Measurements from ENCODE around the gene TRAF1. TPM values are rescaled to one million over a fixed set of nuclear protein-coding genes. Genes with fewer than 3 reads are reported as not detected.

Gene TRAF1
- total and polyA plus RNA-seq, 4 donors, result 0.38 to 2.6 (median 0.71) TPM

DNA sequence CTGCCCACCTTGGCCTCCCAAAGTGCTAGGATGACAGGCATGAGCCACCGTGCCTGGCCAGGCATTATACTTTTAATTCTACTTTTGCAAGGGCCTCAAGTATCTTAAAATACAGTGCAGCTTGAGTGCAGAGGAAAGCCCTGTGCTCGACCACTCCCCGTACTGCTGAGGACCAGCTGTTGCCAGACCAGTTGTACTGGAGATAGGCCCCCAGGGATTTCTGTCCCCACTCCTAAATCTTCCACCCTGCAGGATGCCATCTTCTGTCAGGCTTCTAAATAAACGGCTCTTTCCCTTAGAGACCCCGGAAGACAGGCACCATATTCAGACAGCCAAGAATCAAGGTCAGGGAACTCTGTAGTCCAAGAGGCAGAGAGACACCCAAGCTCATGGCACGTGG, 67.2 kb downstream of the TRAF1 start:
- Histone ChIP-seq H3K27ac (ENCODE audit: low read depth in 1 of 2, low read length in 2 of 2) (no peak overlapping the region), H3K36me3 (ENCODE audit: control insufficient read depth in 4 of 4, insufficient read depth in 3 of 4, low read depth in 1 of 4, low read length in 3 of 4) (peaks cover 0 to 11% (median 2%) of the 10 kb centered on the region in 4 donors), H3K9me3 (ENCODE audit: control insufficient read depth in 4 of 4, low read length in 3 of 4) (no peaks in the 10 kb centered on the region), H3K4me1 (ENCODE audit: control insufficient read depth in 4 of 4, insufficient read depth in 4 of 4, low read length in 3 of 4) (peaks cover 0 to 4% (median 0%) of the 10 kb centered on the region in 4 donors), H3K4me3 (ENCODE audit: low read depth in 1 of 3, low read length in 3 of 3) (no peak overlapping the region), H3K27me3 (ENCODE audit: control insufficient read depth in 4 of 4, insufficient read depth in 4 of 4, low read length in 3 of 4) (no peaks in the 10 kb centered on the region), H3K9ac (ENCODE audit: low read depth in 1 of 2, low read length in 2 of 2) (no peak overlapping the region)
- DNase-seq (ENCODE audit: low spot score), result no peak
- WGBS, result 88% methylated on average over 6 of the region's 6 CpGs
- TF ChIP-seq HNF4A (conservative IDR thresholded peaks at IDR 0.05) (no peak), FOXA2 (IDR thresholded peaks at IDR 0.05) (no peak), YY1 (IDR thresholded peaks at IDR 0.05) (no peak), RAD21 (IDR thresholded peaks at IDR 0.05) (no peak), HNF4G (IDR thresholded peaks at IDR 0.05) (no peak), TAF1 (conservative IDR thresholded peaks at IDR 0.05) (no peak), RXRA (IDR thresholded peaks at IDR 0.05) (no peak), NR2F2 (IDR thresholded peaks at IDR 0.05) (no peak), EGR1 (IDR thresholded peaks at IDR 0.05; ENCODE audit: low read depth in 2 of 2) (no peak), SP1 (IDR thresholded peaks at IDR 0.05) (no peak), GABPA (IDR thresholded peaks at IDR 0.05 in 1 of 2, conservative IDR thresholded peaks at IDR 0.05 in 1 of 2) (no peak), JUND (IDR thresholded peaks at IDR 0.05) (no peak)
- TF ChIP-seq, protein P1, sequence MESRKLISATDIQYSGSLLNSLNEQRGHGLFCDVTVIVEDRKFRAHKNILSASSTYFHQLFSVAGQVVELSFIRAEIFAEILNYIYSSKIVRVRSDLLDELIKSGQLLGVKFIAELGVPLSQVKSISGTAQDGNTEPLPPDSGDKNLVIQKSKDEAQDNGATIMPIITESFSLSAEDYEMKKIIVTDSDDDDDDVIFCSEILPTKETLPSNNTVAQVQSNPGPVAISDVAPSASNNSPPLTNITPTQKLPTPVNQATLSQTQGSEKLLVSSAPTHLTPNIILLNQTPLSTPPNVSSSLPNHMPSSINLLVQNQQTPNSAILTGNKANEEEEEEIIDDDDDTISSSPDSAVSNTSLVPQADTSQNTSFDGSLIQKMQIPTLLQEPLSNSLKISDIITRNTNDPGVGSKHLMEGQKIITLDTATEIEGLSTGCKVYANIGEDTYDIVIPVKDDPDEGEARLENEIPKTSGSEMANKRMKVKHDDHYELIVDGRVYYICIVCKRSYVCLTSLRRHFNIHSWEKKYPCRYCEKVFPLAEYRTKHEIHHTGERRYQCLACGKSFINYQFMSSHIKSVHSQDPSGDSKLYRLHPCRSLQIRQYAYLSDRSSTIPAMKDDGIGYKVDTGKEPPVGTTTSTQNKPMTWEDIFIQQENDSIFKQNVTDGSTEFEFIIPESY (IDR thresholded peaks at IDR 0.05), result no peak
- TF ChIP-seq, protein P2, sequence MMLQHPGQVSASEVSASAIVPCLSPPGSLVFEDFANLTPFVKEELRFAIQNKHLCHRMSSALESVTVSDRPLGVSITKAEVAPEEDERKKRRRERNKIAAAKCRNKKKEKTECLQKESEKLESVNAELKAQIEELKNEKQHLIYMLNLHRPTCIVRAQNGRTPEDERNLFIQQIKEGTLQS (IDR thresholded peaks at IDR 0.05), result no peak
- TF ChIP-seq, protein P3, sequence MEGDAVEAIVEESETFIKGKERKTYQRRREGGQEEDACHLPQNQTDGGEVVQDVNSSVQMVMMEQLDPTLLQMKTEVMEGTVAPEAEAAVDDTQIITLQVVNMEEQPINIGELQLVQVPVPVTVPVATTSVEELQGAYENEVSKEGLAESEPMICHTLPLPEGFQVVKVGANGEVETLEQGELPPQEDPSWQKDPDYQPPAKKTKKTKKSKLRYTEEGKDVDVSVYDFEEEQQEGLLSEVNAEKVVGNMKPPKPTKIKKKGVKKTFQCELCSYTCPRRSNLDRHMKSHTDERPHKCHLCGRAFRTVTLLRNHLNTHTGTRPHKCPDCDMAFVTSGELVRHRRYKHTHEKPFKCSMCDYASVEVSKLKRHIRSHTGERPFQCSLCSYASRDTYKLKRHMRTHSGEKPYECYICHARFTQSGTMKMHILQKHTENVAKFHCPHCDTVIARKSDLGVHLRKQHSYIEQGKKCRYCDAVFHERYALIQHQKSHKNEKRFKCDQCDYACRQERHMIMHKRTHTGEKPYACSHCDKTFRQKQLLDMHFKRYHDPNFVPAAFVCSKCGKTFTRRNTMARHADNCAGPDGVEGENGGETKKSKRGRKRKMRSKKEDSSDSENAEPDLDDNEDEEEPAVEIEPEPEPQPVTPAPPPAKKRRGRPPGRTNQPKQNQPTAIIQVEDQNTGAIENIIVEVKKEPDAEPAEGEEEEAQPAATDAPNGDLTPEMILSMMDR (IDR thresholded peaks at IDR 0.05; ENCODE audit: low read depth, low read length, missing input control), result no peak
- TF ChIP-seq, protein P4, sequence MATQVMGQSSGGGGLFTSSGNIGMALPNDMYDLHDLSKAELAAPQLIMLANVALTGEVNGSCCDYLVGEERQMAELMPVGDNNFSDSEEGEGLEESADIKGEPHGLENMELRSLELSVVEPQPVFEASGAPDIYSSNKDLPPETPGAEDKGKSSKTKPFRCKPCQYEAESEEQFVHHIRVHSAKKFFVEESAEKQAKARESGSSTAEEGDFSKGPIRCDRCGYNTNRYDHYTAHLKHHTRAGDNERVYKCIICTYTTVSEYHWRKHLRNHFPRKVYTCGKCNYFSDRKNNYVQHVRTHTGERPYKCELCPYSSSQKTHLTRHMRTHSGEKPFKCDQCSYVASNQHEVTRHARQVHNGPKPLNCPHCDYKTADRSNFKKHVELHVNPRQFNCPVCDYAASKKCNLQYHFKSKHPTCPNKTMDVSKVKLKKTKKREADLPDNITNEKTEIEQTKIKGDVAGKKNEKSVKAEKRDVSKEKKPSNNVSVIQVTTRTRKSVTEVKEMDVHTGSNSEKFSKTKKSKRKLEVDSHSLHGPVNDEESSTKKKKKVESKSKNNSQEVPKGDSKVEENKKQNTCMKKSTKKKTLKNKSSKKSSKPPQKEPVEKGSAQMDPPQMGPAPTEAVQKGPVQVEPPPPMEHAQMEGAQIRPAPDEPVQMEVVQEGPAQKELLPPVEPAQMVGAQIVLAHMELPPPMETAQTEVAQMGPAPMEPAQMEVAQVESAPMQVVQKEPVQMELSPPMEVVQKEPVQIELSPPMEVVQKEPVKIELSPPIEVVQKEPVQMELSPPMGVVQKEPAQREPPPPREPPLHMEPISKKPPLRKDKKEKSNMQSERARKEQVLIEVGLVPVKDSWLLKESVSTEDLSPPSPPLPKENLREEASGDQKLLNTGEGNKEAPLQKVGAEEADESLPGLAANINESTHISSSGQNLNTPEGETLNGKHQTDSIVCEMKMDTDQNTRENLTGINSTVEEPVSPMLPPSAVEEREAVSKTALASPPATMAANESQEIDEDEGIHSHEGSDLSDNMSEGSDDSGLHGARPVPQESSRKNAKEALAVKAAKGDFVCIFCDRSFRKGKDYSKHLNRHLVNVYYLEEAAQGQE (IDR thresholded peaks at IDR 0.05), result no peak

DNA sequence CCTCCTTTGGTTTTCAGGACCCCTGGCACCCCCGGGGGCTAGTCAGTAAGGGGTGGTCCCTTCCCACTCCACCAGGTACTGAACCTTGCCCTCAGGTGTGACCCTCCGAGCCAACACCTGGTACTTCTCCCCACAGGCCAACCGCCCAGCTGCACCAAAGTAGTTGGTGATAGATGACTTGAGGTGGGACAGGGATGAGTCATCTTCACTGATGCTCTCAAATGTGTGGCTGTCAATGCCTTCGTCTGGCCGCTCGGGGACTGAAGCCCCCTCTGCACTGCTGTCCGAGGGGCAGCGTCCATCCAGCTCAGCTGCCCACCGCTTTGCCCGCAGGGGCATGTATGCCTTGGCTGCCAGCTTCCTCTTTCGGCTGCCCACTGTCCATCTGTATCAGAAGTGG, 68.7 kb downstream of the TRAF1 start:
- no peak overlapping the region for H3K27ac ChIP-seq (ENCODE audit: low read depth in 1 of 2, low read length in 2 of 2)
- peaks cover 0 to 4% (median 0%) of the 10 kb centered on the region in 4 donors for H3K4me1 ChIP-seq (ENCODE audit: control insufficient read depth in 4 of 4, insufficient read depth in 4 of 4, low read length in 3 of 4)
- peaks cover 0 to 13% (median 3%) of the 10 kb centered on the region in 4 donors for H3K36me3 ChIP-seq (ENCODE audit: control insufficient read depth in 4 of 4, insufficient read depth in 3 of 4, low read depth in 1 of 4, low read length in 3 of 4)
- no peak overlapping the region for H3K9ac ChIP-seq (ENCODE audit: low read depth in 1 of 2, low read length in 2 of 2)
- DNase-seq (ENCODE audit: low spot score), result no peak
- H3K9me3 ChIP-seq (ENCODE audit: control insufficient read depth in 4 of 4, low read length in 3 of 4), result no peaks in the 10 kb centered on the region
- no peaks in the 10 kb centered on the region for H3K27me3 ChIP-seq (ENCODE audit: control insufficient read depth in 4 of 4, insufficient read depth in 4 of 4, low read length in 3 of 4)
- TF ChIP-seq GABPA (IDR thresholded peaks at IDR 0.05 in 1 of 2, conservative IDR thresholded peaks at IDR 0.05 in 1 of 2), result no peak
- TF ChIP-seq FOXA2 (IDR thresholded peaks at IDR 0.05), result no peak
- H3K4me3 ChIP-seq (ENCODE audit: low read depth in 1 of 3, low read length in 3 of 3), result no peak overlapping the region
- 93% methylated on average over 11 of the region's 11 CpGs for WGBS

Measured in liver (tissue), 9 donors.